Keratinocyte (primary cell): Measurements from ENCODE around the gene ZBTB34.

Experiments
- EZH2 ChIP-seq: IDR thresholded peaks from one replicate; pipeline ENCODE4 v1.6.1; 2012; ENCODE audit warnings: inconsistent platforms, mild to moderate bottlenecking, low read length, moderate library complexity
- TF ChIP-seq, protein P1 (sequence below), 3 experiments: IDR thresholded peaks in 1 of 3; conservative IDR thresholded peaks in 1 of 3; optimal IDR thresholded peaks in 1 of 3; 2 replicates in 2 of 3; 3 replicates in 1 of 3; pipeline versions ENCODE3 to v1.5.1; 2011; ENCODE audit warnings: low read length in 3 of 3, mild to moderate bottlenecking in 3 of 3, moderate library complexity in 2 of 3, control low read depth in 1 of 3, inconsistent platforms in 1 of 3; ENCODE audit not compliant: insufficient read depth in 2 of 3; ENCODE audit errors: extremely low read depth in 1 of 3

DNA sequence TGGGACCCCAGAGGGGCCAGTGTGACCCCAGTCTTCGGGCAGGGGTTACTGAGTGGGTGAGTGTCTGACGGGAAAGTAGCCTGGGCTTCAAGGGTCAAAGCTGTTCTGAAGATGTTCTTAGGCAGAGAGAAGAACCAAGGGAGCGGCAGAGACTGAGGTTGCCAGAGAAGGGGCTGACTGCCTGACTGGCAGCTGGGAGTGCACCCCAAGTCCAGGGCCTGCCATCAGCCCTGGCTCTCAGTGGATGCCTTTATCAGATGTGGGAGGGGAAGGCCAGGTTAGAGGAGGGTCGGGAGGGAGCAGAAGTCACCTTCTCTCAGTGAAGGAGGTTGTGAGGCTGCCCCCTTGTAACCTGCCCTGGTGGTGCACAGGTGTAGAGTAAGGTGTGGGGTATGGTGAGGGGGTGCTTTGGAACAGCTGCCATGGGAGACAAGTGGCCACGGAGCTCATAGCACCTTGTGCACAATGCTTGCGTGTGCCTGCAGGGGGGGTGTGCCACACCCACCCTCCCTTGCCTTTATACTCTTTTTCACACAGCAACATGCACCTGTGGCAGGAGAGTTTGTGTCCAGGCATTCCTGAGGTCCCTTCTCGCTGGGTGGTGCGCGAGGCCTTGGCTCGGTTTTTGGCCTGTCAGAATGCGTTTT, 73.0 kb downstream of the ZBTB34 start:
- TF ChIP-seq, protein P1, sequence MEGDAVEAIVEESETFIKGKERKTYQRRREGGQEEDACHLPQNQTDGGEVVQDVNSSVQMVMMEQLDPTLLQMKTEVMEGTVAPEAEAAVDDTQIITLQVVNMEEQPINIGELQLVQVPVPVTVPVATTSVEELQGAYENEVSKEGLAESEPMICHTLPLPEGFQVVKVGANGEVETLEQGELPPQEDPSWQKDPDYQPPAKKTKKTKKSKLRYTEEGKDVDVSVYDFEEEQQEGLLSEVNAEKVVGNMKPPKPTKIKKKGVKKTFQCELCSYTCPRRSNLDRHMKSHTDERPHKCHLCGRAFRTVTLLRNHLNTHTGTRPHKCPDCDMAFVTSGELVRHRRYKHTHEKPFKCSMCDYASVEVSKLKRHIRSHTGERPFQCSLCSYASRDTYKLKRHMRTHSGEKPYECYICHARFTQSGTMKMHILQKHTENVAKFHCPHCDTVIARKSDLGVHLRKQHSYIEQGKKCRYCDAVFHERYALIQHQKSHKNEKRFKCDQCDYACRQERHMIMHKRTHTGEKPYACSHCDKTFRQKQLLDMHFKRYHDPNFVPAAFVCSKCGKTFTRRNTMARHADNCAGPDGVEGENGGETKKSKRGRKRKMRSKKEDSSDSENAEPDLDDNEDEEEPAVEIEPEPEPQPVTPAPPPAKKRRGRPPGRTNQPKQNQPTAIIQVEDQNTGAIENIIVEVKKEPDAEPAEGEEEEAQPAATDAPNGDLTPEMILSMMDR (optimal IDR thresholded peaks at IDR 0.05 in 1 of 3, IDR thresholded peaks at IDR 0.05 in 1 of 3, conservative IDR thresholded peaks at IDR 0.05 in 1 of 3; ENCODE audit: extremely low read depth in 1 of 3, insufficient read depth in 2 of 3, low read length in 3 of 3), result no peak
- no peak for TF ChIP-seq EZH2
